ENCODE data around the gene DEUP1. TPM values are rescaled to one million over a fixed set of nuclear protein-coding genes. Genes with fewer than 3 reads are reported as not detected.
"Not testable (repeated sequence)": the region's sequence is repeated elsewhere in the genome, so short reads cannot be mapped to it uniquely, and the experiment has no call there.

The DEUP1 gene
- total RNA-seq, 1 experiment from 2014 or later: 0.44 TPM

- TF ChIP-seq SMAD3 (CRISPR knock-in tag; IDR thresholded peaks at IDR 0.05; ENCODE audit: borderline replicate concordance) (no peak), FOXP1 (CRISPR knock-in tag; IDR thresholded peaks at IDR 0.05; ENCODE audit: borderline replicate concordance) (no peak), TCF7 (CRISPR knock-in tag; IDR thresholded peaks at IDR 0.05; ENCODE audit: low read depth) (no peak), RORB (CRISPR knock-in tag; IDR thresholded peaks at IDR 0.05) (no peak), CDX4 (CRISPR knock-in tag; IDR thresholded peaks at IDR 0.05; ENCODE audit: borderline replicate concordance) (no peak), RELA (CRISPR knock-in tag; IDR thresholded peaks at IDR 0.05; ENCODE audit: borderline replicate concordance) (no peak), EMX1 (CRISPR knock-in tag; IDR thresholded peaks at IDR 0.05) (no peak), ZNF416 (CRISPR knock-in tag; IDR thresholded peaks at IDR 0.05) (no peak), USF2 (CRISPR knock-in tag; IDR thresholded peaks at IDR 0.05) (no peak), IRF2 (CRISPR knock-in tag; IDR thresholded peaks at IDR 0.05; ENCODE audit: borderline replicate concordance, low read depth) (no peak), FOXP4 (CRISPR knock-in tag; IDR thresholded peaks at IDR 0.05) (no peak), PRRX2 (CRISPR knock-in tag; IDR thresholded peaks at IDR 0.05) (no peak)
Measured at GRCh38 chr11:93432247-93432646, 101.7 kb downstream of the DEUP1 start (continued).

GRCh38 chr11:93443232-93443631 lies 112.7 kb downstream of the DEUP1 start:
- POLR2A ChIA-PET; ATAC-seq; H3K36me3 Mint-ChIP-seq; CTCF ChIA-PET; H3K27me3 Mint-ChIP-seq (ENCODE audit: low read depth); H3K4me3 Mint-ChIP-seq; H3K27ac Mint-ChIP-seq; DNase-seq (ENCODE audit: low spot score): not testable (repeated sequence)
- peaks cover 35% of the 10 kb centered on the region for H3K9me3 Mint-ChIP-seq
- TF ChIP-seq ZNF317 (CRISPR knock-in tag; IDR thresholded peaks at IDR 0.05; ENCODE audit: borderline replicate concordance, low read depth): peak; percentile 94
- H3K4me1 Mint-ChIP-seq: peaks cover 13% of the 10 kb centered on the region

GRCh38 chr11:93444617-93445073 lies 114.1 kb downstream of the DEUP1 start:
- H3K36me3 Mint-ChIP-seq: peaks cover 9% of the 10 kb centered on the region; the same call in 1 of the 2 replicates
- H3K27me3 Mint-ChIP-seq (ENCODE audit: low read depth): no peaks in the 10 kb centered on the region; the same call in 1 of the 2 replicates
- H3K27ac Mint-ChIP-seq: peak overlapping the region; percentile 28; the same call in 1 of the 2 replicates
- TF ChIP-seq ZNF281 (CRISPR knock-in tag; IDR thresholded peaks at IDR 0.05) (peak; percentile 93), FOXK1 (CRISPR knock-in tag; IDR thresholded peaks at IDR 0.05) (peak; percentile 79), RELA (CRISPR knock-in tag; IDR thresholded peaks at IDR 0.05; ENCODE audit: borderline replicate concordance) (no peak), MAX (CRISPR knock-in tag; IDR thresholded peaks at IDR 0.05) (0 out of 2 replicates have a peak, but pooled peaks have one; percentile 14), NFYB (CRISPR knock-in tag; conservative IDR thresholded peaks at IDR 0.05; ENCODE audit: low read depth) (no peak), NR2C2 (CRISPR knock-in tag; IDR thresholded peaks at IDR 0.05) (no peak), FOXP1 (CRISPR knock-in tag; IDR thresholded peaks at IDR 0.05; ENCODE audit: borderline replicate concordance) (peak; percentile 23; the same call in 1 of the 2 replicates), ARID4B (CRISPR knock-in tag; IDR thresholded peaks at IDR 0.05; ENCODE audit: borderline replicate concordance) (no peak), PRRX2 (CRISPR knock-in tag; IDR thresholded peaks at IDR 0.05) (no peak), CBFB (CRISPR knock-in tag; IDR thresholded peaks at IDR 0.05; ENCODE audit: low read depth) (0 out of 2 replicates have a peak, but pooled peaks have one; percentile 33)
- peak overlapping the region; percentile 45 for H3K4me3 Mint-ChIP-seq
- ATAC-seq (peak; percentile 93), DNase-seq (ENCODE audit: low spot score) (peak; percentile 83)
- ChIA-PET CTCF (no interaction called here), POLR2A (interaction anchor here (0.6 to 1.0 kb wide), 3 partner anchors 33 to 198 kb away, joined by 3 to 5 read pairs (median 3); no protein-coding TSS in a partner anchor)
- peaks cover 13% of the 10 kb centered on the region for H3K4me1 Mint-ChIP-seq
- H3K9me3 Mint-ChIP-seq: peaks cover 35% of the 10 kb centered on the region
